ENCODE data around the gene TC2N.

TC2N gene

DNA sequence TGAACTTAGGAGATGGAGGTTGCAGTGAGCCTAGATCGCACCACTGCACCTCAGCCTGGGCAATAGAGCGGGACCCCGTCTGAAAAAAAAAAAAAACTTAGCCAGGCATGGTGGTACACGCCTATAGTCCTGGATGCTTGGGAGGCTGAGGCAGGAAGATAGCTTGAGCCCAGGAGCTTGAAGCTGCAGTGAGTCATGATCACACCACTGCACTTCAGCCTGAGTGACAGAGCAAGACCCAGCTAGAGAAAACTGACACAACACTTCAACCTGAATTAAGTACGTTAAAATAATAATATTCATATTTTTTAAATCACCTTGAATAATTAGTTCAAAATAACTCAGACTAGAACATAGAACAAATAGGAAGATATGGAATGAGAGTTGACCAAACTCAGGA is 129.7 kb downstream of the TC2N start:
- H3K4me3 ChIP-seq, result no peak overlapping the region
- intact Hi-C loops (cut with DNase I; ENCODE audit: low total_unique reads), result no loop called here
- no peak for DNase-seq
- H3K27me3 ChIP-seq, result no peaks in the 10 kb centered on the region
- H3K4me1 ChIP-seq, result no peaks in the 10 kb centered on the region
- H3K27ac ChIP-seq, result no peak overlapping the region
- TF ChIP-seq, protein P1, sequence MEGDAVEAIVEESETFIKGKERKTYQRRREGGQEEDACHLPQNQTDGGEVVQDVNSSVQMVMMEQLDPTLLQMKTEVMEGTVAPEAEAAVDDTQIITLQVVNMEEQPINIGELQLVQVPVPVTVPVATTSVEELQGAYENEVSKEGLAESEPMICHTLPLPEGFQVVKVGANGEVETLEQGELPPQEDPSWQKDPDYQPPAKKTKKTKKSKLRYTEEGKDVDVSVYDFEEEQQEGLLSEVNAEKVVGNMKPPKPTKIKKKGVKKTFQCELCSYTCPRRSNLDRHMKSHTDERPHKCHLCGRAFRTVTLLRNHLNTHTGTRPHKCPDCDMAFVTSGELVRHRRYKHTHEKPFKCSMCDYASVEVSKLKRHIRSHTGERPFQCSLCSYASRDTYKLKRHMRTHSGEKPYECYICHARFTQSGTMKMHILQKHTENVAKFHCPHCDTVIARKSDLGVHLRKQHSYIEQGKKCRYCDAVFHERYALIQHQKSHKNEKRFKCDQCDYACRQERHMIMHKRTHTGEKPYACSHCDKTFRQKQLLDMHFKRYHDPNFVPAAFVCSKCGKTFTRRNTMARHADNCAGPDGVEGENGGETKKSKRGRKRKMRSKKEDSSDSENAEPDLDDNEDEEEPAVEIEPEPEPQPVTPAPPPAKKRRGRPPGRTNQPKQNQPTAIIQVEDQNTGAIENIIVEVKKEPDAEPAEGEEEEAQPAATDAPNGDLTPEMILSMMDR (IDR thresholded peaks at IDR 0.05), result no peak
- no peaks in the 10 kb centered on the region for H3K36me3 ChIP-seq
- H3K9me3 ChIP-seq, result no peaks in the 10 kb centered on the region

DNA sequence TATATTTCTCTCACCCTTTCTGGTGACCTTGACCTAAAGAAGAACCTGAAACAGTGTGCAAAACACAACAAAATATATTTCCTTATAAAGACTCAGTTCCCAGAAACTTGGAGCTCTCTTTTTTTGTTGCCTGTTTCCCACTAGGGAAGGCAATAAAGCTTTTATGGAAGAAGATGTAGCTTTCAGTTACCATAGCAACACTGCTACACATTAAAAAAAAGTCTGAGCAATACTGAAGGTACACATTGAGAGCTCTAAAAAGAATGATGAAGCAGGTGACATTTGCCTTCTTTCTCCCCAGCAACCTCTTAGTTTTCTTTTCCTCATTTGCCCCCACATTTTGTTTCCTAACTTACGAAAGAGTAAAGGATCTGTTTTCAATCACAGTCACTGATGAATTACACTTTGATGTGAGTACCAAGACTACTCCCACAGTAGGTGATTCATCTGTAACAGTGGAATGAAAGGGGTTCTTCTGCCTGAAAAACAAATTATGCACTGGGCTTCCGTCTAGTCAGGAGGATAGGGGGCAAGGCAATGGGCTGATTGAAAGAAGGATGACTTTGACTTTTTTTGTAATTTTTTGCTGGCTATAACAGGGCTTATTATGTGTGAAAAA is 134.4 kb downstream of the TC2N start:
- Histone ChIP-seq H3K9me3 (no peaks in the 10 kb centered on the region), H3K4me3 (no peak overlapping the region), H3K4me1 (no peaks in the 10 kb centered on the region), H3K36me3 (no peaks in the 10 kb centered on the region), H3K27me3 (no peaks in the 10 kb centered on the region), H3K27ac (no peak overlapping the region)
- TF ChIP-seq, protein P1 (IDR thresholded peaks at IDR 0.05), result no peak
- intact Hi-C loops (cut with DNase I; ENCODE audit: low total_unique reads), result no loop called here
- DNase-seq, result no peak

DNA sequence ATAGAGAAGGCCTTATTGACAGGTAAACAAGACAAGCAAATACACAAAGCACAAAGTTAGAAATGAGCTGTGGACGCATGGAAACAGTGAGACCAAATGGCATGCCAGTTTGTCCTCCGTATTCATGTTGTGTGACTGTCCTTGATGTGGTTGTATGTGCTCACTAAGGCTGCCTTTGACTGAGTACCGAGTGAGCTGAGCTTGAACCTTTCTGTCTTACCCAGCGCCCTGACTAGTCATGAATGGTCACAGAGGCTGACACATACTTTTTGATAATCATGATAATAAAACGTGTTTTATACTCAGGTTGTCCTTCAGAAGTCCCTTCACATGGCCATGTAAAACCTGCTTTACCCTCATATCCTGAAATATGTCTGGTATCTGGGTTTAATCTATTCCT is 134.9 kb downstream of the TC2N start:
- Histone ChIP-seq H3K4me1 (no peaks in the 10 kb centered on the region), H3K27ac (no peak overlapping the region), H3K9me3 (no peaks in the 10 kb centered on the region), H3K36me3 (no peaks in the 10 kb centered on the region), H3K27me3 (no peaks in the 10 kb centered on the region), H3K4me3 (no peak overlapping the region)
- TF ChIP-seq, protein P1 (IDR thresholded peaks at IDR 0.05), result no peak
- no peak for DNase-seq
- intact Hi-C loops (cut with DNase I; ENCODE audit: low total_unique reads), result no loop called here

DNA sequence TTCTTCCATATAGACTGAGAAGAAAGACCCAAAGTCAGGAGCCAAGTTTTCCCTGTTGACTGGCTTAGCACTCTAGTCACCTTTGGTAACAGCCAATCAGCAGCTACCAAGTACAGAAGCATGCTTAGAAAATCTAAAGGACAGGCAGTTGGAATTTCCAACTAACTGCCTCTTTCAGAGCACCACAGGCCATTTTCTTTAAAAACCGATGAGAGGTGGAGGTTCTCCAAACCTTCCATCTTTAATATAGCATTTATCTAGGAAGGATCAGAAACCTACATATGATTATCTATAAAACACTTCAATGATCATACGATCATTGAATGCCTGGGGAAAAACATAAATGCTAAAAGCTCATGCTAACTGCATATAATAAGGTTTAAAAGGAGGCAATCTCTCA is 135.3 kb downstream of the TC2N start, which contains the start of gene CATSPERB:
Gene CATSPERB (minus strand): TSS at position 101 of the 400 bp plus-strand sequence. CDS start 2,607 bp downstream, outside the sequence.
- intact Hi-C loops (cut with DNase I; ENCODE audit: low total_unique reads), result no loop called here
- Histone ChIP-seq H3K4me3 (no peak within 1 kb of the TSS), H3K27ac (no peak within 1 kb of the TSS), H3K36me3 (no peaks in the 10 kb centered on the region), H3K27me3 (no peaks in the 10 kb centered on the region), H3K9me3 (no peaks in the 10 kb centered on the region), H3K4me1 (no peaks in the 10 kb centered on the region)
- TF ChIP-seq, protein P1 (IDR thresholded peaks at IDR 0.05), result no peak
- DNase-seq, result no peak

DNA sequence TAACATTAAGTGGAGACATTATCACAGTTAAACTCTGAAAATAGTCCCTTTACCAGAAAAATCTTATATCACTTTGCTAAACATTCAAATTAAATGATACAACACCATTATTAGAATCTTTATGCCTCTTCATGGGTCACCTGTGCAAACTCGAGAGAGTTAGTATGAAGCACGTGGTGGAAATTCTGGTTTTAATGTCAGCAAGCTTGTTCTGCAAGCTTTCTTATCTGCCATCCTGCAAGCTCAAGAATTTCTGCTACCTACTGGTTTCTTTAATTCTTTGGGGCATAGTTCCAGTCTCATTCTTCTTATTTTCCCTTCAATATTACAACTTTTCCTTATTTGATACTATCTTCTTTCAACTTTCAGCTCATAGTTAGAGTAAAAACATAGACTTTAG is 136.3 kb downstream of the TC2N start:
- intact Hi-C loops (cut with DNase I; ENCODE audit: low total_unique reads), result no loop called here
- H3K9me3 ChIP-seq, result no peaks in the 10 kb centered on the region
- no peak overlapping the region for H3K4me3 ChIP-seq
- no peak overlapping the region for H3K27ac ChIP-seq
- DNase-seq, result no peak
- H3K27me3 ChIP-seq, result no peaks in the 10 kb centered on the region
- TF ChIP-seq, protein P1 (IDR thresholded peaks at IDR 0.05), result no peak
- H3K36me3 ChIP-seq, result no peaks in the 10 kb centered on the region
- H3K4me1 ChIP-seq, result no peaks in the 10 kb centered on the region

DNA sequence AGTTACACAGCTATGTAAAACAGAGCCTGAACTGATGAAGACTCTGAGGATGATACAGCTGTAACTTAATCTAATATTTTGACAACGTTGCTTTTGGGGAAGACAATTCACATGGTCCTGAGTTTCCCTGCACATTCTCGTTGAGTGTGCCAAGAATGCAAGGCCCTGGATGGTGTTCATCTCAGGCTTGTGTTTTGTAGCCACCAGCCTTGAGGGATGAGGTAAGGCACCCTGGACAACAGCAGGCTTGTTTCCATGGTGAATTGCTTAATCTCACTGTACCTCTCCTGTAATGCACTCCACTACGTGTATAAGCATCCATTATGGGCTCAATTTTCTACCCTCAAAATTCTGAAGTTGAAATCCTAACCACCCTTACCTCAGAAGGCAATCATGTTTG is 137.6 kb downstream of the TC2N start:
- Histone ChIP-seq H3K27me3 (no peaks in the 10 kb centered on the region), H3K4me1 (no peaks in the 10 kb centered on the region), H3K9me3 (no peaks in the 10 kb centered on the region), H3K36me3 (no peaks in the 10 kb centered on the region), H3K27ac (no peak overlapping the region), H3K4me3 (no peak overlapping the region)
- DNase-seq, result no peak
- TF ChIP-seq, protein P1 (IDR thresholded peaks at IDR 0.05), result no peak
- intact Hi-C loops (cut with DNase I; ENCODE audit: low total_unique reads), result no loop called here
